H1 (cell line): ENCODE measurements around the gene KIF13A. TPM values are rescaled to one million over a fixed set of nuclear protein-coding genes. Genes with fewer than 3 reads are reported as not detected.

Experiments
- CBX8 ChIP-seq: fragments of 300-800, 300-1000 bp; sonication (generic); IDR thresholded peaks from 2 replicates; pipeline ENCODE4 v1.7.1; 2016; ENCODE audit warnings: low read depth, low read length, borderline replicate concordance
- EGR1 ChIP-seq: IDR thresholded peaks from 2 replicates; pipeline ENCODE4 v1.6.1; 2011; ENCODE audit warnings: low read depth, low read length, borderline replicate concordance
- HDAC6 ChIP-seq: IDR thresholded peaks from one replicate; pipeline ENCODE4 v1.7.1; 2012; ENCODE audit warnings: low read depth, mild to moderate bottlenecking, inconsistent platforms, low read length, moderate library complexity
- RNF2 ChIP-seq: fragments of 200-900, 300-1000 bp; sonication (generic); IDR thresholded peaks from 2 replicates; pipeline ENCODE4 v1.7.1; 2016; ENCODE audit warnings: borderline replicate concordance, low read depth, mild to moderate bottlenecking, antibody characterized with exemption, low read length; ENCODE audit not compliant: poor library complexity, severe bottlenecking; ENCODE audit errors: missing control alignments
- SAP30 ChIP-seq: fragments of 300-600 bp; sonication (generic); IDR thresholded peaks from 2 replicates; pipeline ENCODE4 v1.7.1; 2012; ENCODE audit warnings: low read length, moderate library complexity, mild to moderate bottlenecking, inconsistent platforms; ENCODE audit not compliant: insufficient read depth, insufficient replicate concordance
- TAF1 ChIP-seq: IDR thresholded peaks from 2 replicates; pipeline ENCODE4 v1.6.1; 2011; ENCODE audit warnings: mild to moderate bottlenecking, low read depth, low read length
- YY1 ChIP-seq: IDR thresholded peaks from 2 replicates; pipeline ENCODE4 v1.6.1; 2011; ENCODE audit warnings: low read depth, mild to moderate bottlenecking, low read length
- polyA plus RNA-seq, 7 experiments: library from polyadenylated mRNA; depleted of rRNA in 3 of 7; stranded (reverse) in 5 of 7; unstranded in 2 of 7; fragments of >200 nt in 5 of 7; fragments of 200-250 nt in 2 of 7; gene quantifications; 1 replicate in 5 of 7; 2 replicates in 1 of 7; 4 replicates in 1 of 7; pipeline versions ENCODE4 v1.2.1 to v1.2.3, GENCODE V29; 2011 to 2013; ENCODE audit warnings: missing spikeins in 2 of 7, mixed read lengths in 2 of 7
- total RNA-seq: library from RNA; stranded (reverse); fragmentation: NEBNext Ultra II Directional; extraction: Animal tissue kit (Norgen Biotek cat#: 25700); gene quantifications from 2 replicates; pipeline ENCODE4 v1.2.1, GENCODE V29; 2021

KIF13A gene
- total and polyA plus RNA-seq, 2 of the 8 experiments (the other 6 are each of a cell fraction or from before 2014, with no cell fraction given): 14.7 to 40.8 TPM

DNA sequence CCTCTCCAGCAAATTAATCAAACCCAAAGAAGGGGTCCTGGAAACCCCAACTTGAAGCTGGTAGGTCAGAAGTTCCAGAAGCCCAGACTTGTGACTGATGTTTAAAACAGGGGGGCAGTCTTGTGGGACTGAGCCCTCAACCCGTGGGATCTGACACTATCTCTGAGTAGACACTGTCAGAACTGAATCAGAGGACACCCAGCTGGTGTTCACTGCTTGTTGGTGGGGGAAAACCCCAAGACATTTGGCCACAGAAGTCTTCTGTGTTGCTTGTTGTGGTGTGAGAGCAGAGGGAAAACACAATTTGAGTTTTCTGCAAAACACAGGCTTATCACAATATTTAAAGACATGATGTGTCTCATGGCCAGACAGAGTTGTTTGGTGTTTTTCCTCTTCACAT is 29.9 kb downstream of the KIF13A start (continued):
- TF ChIP-seq RNF2 (no peak), HDAC6 (no peak), EGR1 (no peak), CBX8 (no peak), TAF1 (no peak), YY1 (no peak), SAP30 (no peak)
